Measurements from ENCODE around the gene PRR15L.
"Not testable (repeated sequence)": the region's sequence is repeated elsewhere in the genome, so short reads cannot be mapped to it uniquely, and the experiment has no call there.

Gene PRR15L

DNA sequence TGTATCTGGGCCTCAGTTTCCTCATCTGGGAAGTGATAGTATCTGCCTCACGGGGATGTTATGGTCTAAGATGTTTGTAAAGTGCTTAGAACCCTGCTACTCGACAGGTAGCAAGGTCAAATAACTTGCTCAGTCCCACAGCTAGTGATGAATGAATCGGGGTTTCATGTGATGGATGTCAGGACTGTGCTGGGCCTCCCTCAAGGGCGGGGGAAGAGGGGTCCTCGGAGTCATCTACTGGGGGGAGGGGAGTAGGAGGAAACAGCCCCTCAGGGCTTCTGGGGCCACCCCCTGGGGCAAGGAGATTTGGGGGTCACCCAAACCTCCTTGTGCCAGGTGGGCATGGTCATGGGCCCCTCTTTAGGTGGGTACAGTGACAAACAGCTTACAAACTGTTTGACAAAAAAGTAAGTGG is 15.6 kb downstream of the PRR15L start:
- DNase-seq (ENCODE audit: extremely low spot score, insufficient read length, low read depth) (no peak), FAIRE-seq (no peak)

DNA sequence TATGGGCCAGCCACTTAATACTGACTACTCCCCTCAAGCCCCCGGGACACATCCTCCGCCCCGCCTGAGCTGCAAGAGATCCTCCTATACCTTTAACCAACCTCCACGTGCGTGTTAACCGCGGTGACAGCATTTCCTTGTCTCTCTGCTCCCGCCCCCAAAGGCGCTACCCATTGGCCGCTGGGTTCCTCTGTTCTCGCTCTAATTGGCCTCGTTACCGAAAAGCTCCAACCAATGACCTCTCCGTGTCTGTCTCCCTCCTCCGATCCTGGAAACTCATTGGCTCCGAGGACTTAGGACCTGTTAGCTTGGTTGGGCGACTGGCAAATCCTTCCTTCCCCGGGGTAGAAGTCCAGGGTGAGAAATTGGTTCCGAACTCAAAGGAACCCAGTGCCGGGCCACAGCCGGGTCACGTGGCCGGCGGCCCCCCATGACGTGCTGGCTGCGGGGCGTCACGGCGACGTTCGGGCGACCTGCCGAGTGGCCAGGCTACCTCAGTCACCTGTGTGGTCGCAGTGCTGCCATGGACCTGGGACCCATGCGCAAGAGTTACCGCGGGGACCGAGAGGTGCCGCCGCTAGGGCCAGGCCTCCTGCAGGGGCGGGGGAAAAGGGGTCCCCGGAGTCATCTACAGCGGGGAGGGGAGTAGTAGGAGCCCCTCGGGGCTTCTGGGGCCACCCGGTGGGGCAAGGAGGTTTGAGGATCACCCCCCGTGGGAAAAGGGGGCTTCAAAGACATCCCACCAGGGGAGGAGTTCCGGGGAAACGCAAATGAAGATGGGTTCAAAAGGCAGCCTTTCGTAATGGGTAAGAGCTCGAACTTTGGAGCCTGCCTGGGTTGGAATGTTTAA is 16.2 kb downstream of the PRR15L start, which contains the start of gene PNPO:
Gene PNPO (plus strand): TSS at position 326 of the 850 bp plus-strand sequence. CDS start 105 bp downstream, at position 431.
- FAIRE-seq = peak; percentile 99
- peak; percentile 87 for DNase-seq (ENCODE audit: extremely low spot score, insufficient read length, low read depth)

DNA sequence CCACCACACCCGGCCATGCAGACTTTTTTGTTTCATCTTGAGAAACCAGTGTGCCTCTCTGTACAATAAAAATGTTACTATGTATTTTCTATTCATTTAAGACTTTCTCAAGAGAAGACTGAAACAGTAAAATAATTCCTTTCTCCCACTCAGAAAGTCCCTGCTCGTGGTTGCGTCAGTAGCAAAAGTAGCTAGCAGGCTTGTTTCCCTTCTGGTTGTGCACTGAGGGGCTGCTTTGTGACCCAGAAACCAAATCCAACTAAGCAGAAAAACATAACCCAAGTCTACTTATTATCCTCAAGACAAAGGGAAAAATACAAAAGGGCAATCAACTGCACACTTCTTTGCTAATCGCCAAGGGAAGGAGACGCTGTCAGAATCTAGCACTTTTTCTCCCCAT is 19.7 kb downstream of the PRR15L start:
- DNase-seq (ENCODE audit: extremely low spot score, insufficient read length, low read depth) (no peak), FAIRE-seq (no peak)

DNA sequence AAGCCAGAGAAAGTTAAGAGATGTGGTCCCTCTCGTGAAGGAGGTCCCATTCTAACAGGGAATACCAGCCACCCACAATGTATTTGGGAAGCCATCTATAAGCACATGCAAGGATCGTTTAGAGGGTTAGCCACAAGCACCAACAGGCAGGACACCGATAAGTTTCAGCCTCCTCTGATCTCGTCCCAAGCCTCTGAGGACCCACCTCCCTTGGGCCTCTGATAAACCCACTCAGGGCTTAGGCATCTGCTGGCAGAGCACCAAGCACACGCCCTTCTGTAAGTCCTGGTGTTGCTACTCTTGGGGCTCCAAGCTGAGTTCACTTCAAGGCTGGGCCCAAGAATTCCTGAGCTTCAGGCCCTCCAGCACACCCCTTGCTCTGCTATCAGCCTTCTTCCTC is 21.7 kb downstream of the PRR15L start:
- FAIRE-seq = no peak
- DNase-seq (ENCODE audit: extremely low spot score, insufficient read length, low read depth) = no peak

DNA sequence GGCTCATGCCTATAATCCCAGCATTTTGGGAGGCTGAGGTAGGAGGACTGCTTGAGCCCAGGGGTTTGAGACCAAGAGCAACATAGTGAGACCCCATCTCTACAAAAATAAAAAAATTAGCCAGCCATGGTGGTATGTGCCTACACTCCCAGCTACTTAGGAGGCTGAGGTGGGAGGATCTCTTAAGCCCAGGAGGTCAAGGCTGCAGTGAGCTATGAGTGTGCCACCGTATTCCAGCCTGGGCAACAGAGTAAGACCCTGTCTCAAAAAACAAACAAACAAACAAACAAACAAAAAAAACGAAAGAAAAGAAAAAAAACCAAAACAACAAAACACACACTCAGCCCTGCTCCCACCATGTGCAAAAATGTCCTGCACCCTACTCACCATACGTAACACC is 22.2 kb downstream of the PRR15L start:
- not testable (repeated sequence) for DNase-seq (ENCODE audit: extremely low spot score, insufficient read length, low read depth); FAIRE-seq

DNA sequence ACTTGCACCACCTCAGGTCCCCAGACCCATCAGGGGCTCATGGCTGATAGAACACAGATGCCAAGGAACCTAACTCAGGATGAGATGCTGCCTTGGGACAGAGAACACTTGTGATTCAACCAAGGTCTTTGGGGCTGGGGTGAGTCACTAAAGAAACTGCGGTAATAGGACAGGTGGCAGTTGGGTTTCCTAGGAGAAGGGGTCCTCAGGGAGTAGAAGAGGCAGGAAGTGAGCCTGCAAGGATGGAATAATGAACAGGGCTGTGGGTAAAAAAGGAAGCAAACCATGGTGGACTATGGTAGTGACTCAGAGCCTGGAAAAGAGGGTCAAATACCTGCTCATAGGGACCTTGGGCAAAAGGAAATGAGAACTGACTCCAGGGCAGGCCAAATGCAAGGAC is 22.8 kb downstream of the PRR15L start:
- FAIRE-seq (no peak), DNase-seq (ENCODE audit: extremely low spot score, insufficient read length, low read depth) (no peak)

DNA sequence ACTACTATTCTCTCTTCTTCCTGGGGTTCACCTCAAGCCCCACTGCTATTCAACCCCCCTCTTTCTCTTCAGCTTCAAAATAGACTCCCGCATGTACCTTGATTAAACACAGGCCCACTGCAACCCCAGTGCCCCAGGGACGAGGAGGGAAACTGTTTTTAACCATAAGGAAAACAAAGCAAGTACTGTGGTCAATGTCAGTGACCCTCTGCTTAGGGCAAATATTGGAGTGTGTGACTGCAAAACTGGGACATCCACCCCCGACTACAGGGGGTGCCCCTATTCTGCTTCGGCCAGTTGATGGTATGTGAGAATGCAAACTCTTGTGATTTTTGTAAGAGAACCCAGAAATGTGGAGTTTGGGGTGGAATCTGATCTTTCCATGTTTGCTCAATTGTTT is 25.8 kb downstream of the PRR15L start:
- DNase-seq (ENCODE audit: extremely low spot score, insufficient read length, low read depth) (no peak), FAIRE-seq (no peak)

DNA sequence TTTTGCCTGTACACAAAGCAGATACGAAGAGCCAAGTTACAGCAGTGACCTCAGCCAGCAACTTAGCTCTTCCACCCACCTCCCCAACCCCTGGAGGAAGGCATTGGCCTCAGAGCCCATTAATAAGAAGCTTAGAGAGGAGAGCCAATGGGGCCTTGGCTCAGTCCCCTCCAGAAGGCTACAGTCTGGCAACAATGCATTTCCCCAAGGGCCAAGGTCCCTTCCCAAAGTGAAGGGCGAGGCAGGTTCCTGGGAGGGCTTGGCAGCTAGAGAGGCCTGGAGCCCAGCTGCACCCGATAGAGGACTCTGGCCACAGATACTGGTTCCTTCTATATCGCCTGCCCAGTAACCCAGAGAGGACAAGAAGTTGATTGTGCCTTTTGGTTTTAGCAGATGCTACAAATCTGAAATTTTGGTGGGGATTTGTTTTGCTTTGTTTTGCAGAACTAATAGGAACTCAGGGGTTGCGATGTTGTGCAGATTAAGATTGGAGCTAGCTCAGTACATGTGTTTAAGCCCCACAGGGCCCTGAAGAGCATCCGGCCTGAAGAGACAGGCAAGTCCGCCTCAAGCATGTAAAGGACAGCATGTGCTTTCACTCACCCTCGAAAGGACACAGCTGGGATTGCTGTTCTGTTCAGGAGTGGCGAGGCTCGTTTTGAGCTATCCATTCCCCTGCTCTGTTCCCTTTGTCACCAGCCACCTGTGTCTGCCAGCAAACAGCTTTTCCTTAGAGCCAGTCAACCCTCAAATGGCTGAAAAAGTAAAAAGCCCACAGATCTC is 28.3 kb downstream of the PRR15L start:
- no peak for DNase-seq (ENCODE audit: extremely low spot score, insufficient read length, low read depth)
- FAIRE-seq = no peak

DNA sequence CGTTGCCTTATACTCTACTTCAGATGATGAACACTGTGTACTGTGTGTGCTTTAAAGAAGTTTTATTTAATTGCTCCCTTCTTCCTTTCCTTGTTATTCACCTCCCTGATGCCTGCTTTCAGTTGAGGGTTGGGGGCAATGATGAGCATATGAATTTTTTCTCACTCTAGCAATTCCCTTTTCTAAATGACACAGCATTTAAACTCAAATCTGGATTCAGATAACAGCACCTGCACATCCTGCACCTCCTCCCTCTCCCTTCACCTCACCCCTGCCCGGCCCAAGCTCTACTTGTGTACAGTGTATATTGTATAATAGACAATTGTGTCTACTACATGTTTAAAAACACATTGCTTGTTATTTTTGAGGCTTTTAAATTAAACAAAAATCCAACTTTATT is 29.3 kb downstream of the PRR15L start:
- no peak for FAIRE-seq
- no peak for DNase-seq (ENCODE audit: extremely low spot score, insufficient read length, low read depth)

DNA sequence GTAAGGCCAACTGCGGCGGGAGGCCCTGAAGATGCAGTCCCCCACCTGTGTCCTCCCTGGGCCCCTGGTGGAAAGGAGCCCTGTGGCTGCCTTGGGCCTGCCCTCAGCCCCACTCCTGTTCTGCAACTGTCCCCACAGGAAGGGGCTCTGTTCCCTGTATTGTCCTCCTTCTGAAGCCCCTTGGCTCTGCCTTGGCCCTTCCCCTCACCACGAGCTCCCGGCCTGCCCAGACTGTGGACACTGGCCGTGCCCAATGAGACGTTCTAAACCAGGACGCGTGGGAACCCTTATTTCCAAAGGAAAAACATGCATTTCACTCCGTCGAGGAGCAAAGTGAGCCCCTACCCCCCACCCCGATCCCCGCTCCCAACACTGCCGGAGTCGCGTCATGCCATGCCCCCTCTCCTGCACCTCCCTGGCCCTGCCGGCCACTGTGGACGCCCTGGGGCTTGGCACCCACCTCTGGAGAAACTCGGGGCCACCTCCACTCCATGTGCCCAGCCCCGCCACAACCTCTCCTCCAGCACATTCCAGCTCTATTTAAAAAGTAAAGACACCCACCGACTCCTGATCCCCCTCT is 29.8 kb downstream of the PRR15L start:
- DNase-seq (ENCODE audit: extremely low spot score, insufficient read length, low read depth) (no peak), FAIRE-seq (no peak)

DNA sequence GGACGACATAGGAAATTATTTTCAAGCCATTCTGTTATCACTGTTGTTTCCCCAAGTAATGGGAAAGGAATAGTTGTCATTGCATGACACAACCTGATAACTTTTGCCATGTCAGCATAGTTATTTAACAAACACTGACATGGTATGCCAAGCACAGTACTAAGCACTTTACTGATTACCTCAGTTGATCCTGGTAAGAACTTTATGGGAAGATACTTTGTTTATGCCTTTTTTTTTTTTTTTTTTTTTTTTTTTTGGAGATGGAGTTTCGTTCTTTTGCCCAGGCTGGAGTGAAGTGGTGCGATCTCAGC is 32.0 kb downstream of the PRR15L start:
- FAIRE-seq (no peak), DNase-seq (ENCODE audit: extremely low spot score, insufficient read length, low read depth) (no peak)

DNA sequence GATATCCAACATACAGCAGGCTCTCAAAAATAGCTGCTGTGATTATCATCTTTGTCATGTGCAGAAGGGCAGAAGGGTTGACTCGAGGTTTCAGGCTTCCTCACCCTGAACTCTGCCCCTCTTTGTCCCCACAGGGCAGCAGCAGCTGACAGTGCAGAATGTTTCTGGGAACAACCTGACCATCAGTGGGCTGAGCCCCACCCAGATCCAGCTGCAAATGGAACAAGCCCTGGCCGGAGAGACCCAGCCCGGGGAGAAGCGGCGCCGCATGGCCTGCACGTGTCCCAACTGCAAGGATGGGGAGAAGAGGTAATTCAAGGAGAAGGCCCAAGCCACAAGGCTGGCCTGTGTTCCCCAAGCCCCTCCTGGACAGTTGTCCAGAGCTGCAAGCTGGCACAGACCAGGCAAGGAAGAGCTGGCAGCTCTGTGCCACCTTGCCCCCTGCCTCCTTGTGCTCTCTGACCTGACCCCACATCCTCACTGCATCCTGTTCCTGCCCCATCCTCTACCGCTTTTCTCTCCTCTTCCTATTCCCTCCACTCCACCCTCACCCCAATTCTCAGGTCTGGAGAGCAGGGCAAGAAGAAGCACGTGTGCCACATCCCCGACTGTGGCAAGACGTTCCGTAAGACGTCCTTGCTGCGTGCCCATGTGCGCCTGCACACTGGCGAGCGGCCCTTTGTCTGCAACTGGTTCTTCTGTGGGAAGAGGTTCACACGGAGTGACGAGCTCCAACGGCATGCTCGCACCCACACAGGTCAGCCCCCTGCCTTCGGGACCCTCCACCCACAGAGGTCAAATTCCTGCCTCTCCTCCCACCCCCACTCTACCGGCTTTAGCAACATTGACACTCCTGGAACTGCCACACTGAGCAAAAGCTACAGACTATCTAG is 32.7 kb downstream of the PRR15L start:
- DNase-seq (ENCODE audit: extremely low spot score, insufficient read length, low read depth) (no peak), FAIRE-seq (no peak)

DNA sequence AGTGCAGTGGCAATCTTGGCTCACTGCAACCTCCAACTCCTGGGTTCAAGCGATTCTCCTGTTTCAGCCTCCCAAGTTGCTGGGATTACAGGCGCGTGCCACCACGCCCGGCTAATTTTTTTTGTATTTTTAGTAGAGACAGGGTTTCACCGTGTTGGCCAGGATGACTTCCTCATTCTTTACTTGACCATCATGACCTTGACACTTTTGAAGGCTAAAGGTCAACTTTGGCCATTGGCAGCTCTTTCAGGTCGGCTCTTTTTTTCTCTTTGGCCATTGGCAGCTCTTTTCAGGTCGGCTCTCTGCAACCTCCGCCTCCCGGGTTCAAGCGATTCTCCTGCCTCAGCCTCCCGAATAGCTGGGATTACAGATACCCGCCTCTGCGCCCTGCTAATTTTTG is 37.8 kb downstream of the PRR15L start:
- not testable (repeated sequence) for FAIRE-seq; DNase-seq (ENCODE audit: extremely low spot score, insufficient read length, low read depth)

DNA sequence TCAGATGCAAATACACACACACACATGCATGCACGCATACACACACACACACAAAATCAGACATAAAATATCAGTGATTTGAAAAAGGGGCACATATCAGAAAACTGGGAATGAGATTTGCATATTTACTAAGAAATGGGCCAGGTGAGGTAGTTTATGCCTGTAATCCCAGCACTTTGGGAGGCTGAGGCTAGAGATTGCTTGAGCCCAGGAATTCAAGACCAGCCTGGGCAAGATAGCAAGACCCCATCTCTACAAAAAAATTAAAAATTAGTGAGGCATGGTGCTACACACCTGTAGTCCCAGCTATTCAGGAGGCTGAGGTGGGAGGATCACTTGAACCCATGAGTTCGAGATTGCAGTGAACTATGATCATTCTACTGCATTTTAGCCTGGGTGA is 38.7 kb downstream of the PRR15L start:
- FAIRE-seq = no peak
- DNase-seq (ENCODE audit: extremely low spot score, insufficient read length, low read depth) = no peak

DNA sequence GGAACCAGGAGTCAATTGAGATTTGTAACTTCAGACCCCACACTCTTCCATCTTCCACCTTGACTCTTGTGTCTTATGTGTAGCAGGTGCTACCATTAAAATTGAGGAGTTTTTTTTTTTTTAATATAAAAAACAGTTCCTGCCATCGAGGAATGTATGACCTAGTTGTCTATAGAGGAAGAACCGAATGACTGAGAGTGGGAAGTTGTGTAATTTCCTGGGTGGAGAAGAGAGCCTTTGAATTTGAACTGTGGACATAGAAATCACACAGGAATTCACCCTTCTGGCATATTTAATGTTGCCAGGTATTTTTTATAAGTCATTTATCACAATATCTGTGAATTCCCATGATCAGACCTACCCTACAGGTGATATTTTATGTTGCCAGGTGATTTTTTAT is 39.7 kb downstream of the PRR15L start:
- DNase-seq (ENCODE audit: extremely low spot score, insufficient read length, low read depth) = no peak
- no peak for FAIRE-seq

DNA sequence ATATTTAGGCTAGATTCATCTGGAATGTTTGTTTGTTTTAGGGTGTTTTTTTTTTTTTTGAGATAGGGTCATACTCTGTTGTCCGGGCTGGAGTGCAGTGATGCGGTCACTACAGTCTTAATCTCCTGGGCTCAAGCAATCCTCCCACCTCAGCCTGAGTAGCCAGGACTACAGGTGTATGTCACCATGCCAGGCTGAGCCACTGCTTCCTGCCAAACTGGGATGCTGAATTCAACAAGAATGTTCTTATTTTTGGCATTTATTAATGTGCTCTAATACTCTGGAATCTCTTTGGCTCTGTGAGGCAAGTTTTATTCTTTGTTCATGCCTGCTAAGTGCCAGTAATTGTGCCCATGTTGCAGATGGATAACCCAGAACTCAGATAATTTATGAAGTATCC is 40.1 kb downstream of the PRR15L start:
- FAIRE-seq (no peak), DNase-seq (ENCODE audit: extremely low spot score, insufficient read length, low read depth) (no peak)

DNA sequence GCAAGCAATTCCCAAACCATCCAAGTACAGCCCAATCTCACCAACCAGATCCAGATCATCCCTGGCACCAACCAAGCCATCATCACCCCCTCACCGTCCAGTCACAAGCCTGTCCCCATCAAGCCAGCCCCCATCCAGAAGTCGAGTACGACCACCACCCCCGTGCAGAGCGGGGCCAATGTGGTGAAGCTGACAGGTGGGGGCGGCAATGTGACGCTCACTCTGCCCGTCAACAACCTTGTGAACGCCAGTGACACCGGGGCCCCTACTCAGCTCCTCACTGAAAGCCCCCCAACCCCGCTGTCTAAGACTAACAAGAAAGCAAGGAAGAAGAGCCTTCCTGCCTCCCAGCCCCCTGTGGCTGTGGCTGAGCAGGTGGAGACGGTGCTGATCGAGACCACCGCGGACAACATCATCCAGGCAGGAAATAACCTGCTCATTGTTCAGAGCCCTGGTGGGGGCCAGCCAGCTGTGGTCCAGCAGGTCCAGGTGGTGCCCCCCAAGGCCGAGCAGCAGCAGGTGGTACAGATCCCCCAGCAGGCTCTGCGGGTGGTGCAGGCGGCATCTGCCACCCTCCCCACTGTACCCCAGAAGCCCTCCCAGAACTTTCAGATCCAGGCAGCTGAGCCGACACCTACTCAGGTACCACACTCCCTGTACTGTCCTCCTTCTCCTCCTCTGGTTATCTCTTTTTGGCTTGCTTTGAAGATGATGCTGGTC is 41.0 kb downstream of the PRR15L start:
- no peak for DNase-seq (ENCODE audit: extremely low spot score, insufficient read length, low read depth)
- no peak for FAIRE-seq

DNA sequence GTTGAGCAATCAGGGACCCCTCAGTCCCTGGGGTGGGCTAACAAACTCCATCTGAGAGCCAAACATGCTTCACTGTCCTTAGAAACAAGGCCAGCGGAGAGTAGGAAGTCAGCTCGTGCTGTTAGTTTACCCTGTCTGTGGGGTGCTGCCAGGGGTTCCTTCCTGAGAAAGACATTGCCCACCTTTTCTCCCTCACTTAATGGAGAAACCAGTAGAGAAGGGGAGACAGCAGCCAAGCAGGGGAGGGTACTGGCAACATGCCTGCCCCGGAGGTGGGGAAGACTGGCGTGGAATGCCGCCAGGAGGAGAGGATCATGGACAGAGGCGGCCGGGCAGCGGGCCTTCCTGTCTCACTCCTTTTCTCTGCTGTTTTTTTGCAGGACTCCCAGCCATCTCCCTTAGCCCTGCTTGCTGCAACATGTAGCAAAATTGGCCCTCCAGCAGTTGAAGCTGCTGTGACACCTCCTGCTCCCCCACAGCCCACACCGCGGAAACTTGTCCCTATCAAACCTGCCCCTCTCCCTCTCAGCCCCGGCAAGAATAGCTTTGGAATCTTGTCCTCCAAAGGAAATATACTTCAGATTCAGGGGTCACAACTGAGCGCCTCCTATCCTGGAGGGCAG is 41.8 kb downstream of the PRR15L start:
- DNase-seq (ENCODE audit: extremely low spot score, insufficient read length, low read depth) = no peak
- no peak for FAIRE-seq

DNA sequence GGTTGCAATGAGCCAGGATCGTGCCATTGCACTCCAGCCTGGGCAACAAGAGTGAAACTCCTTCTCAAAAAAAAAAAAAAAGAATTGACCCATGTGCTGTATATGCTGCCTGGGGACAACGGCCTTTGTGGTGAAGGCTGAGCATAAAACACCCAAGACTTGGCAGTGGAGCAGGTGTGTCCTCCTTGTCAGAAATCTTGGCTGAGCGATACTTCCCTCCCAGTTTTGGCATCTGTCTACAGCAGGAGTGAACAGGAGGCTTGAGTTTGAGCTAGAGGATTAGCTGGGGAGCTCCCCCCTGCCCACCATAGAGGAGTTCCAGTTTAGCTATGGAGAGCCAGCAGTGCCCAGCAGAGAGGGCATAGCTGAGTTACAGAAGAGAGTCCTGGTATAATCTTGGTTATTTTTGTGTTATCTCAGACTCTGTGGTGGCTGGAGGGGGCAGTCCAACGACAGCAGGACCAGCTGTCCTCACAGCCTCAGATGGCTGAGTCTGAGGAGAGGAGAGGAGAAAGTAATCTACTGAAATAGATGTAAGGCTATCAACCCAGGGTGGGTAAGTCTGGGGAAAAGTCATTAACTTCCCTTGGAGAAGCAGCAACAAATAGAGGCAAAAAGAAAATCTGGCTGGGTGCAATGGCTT is 43.3 kb downstream of the PRR15L start:
- no peak for FAIRE-seq
- DNase-seq (ENCODE audit: extremely low spot score, insufficient read length, low read depth) = no peak

All from GM18507 (cell line).